ENCODE results near the gene LYSMD4. TPM values are rescaled to one million over a fixed set of nuclear protein-coding genes. Genes with fewer than 3 reads are reported as not detected.
A peak's percentile ranks its signal among the peaks of the same experiment; 100 is the strongest.

LYSMD4 gene
- total RNA-seq, 1 experiment from 2014 or later: 8.9 TPM

GRCh38 chr15:99696096-99696495 lies 37.1 kb downstream of the LYSMD4 start:
- H3F3A ChIP-seq (ENCODE audit: low read length, unreplicated experiment): no peaks in the 10 kb centered on the region
- intact Hi-C loops (cut with micrococcal nuclease): no loop called here
- CTCF ChIA-PET: no interaction called here

GRCh38 chr15:99692825-99693224 lies 40.4 kb downstream of the LYSMD4 start:
- Histone ChIP-seq H3F3A (ENCODE audit: low read length, unreplicated experiment) (no peaks in the 10 kb centered on the region), H3K27me3 (ENCODE audit: low read length) (no peaks in the 10 kb centered on the region), H3K36me3 (ENCODE audit: low read depth, low read length) (peaks cover 9% of the 10 kb centered on the region; the same call in 1 of the 2 replicates), H3K4me2 (ENCODE audit: low read length) (no peak overlapping the region), H3K79me2 (ENCODE audit: low read length) (no peaks in the 10 kb centered on the region), H3K9me2 (replicated peaks; ENCODE audit: low read length) (no peaks in the 10 kb centered on the region), H3K4me1 (ENCODE audit: insufficient read depth, low read length) (no peaks in the 10 kb centered on the region), H3K9ac (ENCODE audit: low read length) (no peak overlapping the region), H4K20me1 (ENCODE audit: low read length) (no peaks in the 10 kb centered on the region), H3K4me3 (ENCODE audit: low read length) (no peak overlapping the region), H2AFZ (ENCODE audit: low read length) (no peak overlapping the region), H3K27ac (ENCODE audit: low read length) (no peak overlapping the region), H3K9me3 (ENCODE audit: low read length) (no peaks in the 10 kb centered on the region)
- ChIA-PET POLR2A (ENCODE audit: unreplicated experiment) (no interaction called here), CTCF (no interaction called here)
- DNase-seq (peak; percentile 36), ATAC-seq (no peak; the same call in 1 of the 2 replicates)
- TF ChIP-seq EZH2 (IDR thresholded peaks at IDR 0.05; ENCODE audit: low read length, unreplicated experiment): no peak
- no peak for TF ChIP-seq CTCF (conservative IDR thresholded peaks at IDR 0.05; ENCODE audit: low read depth, low read length)
- TF ChIP-seq EZH2phosphoT487 (IDR thresholded peaks at IDR 0.05; ENCODE audit: borderline replicate concordance, low read length): no peak
- BruUV-seq (replicated peaks): no TSS peak
- intact Hi-C loops (cut with micrococcal nuclease): no loop called here

More at GRCh38 chr15:99696096-99696495, 37.1 kb downstream of the LYSMD4 start:
- H3K9ac ChIP-seq (ENCODE audit: low read length): no peak overlapping the region
- H3K36me3 ChIP-seq (ENCODE audit: low read depth, low read length): peaks cover 9% of the 10 kb centered on the region; the same call in 1 of the 2 replicates
- H3K4me2 ChIP-seq (ENCODE audit: low read length): no peak overlapping the region
- no peak for DNase-seq
- BruUV-seq (replicated peaks): no TSS peak
- no peak for ATAC-seq
- no peaks in the 10 kb centered on the region for H3K9me3 ChIP-seq (ENCODE audit: low read length)
- H3K4me1 ChIP-seq (ENCODE audit: insufficient read depth, low read length): no peaks in the 10 kb centered on the region
- H3K9me2 ChIP-seq (replicated peaks; ENCODE audit: low read length): no peaks in the 10 kb centered on the region
- H4K20me1 ChIP-seq (ENCODE audit: low read length): no peaks in the 10 kb centered on the region
- no peaks in the 10 kb centered on the region for H3K79me2 ChIP-seq (ENCODE audit: low read length)
- no peak overlapping the region for H3K27ac ChIP-seq (ENCODE audit: low read length)
- no peak overlapping the region for H2AFZ ChIP-seq (ENCODE audit: low read length)
- H3K27me3 ChIP-seq (ENCODE audit: low read length): no peaks in the 10 kb centered on the region
- POLR2A ChIA-PET (ENCODE audit: unreplicated experiment): no interaction called here
- H3K4me3 ChIP-seq (ENCODE audit: low read length): no peak overlapping the region
- TF ChIP-seq EZH2 (IDR thresholded peaks at IDR 0.05; ENCODE audit: low read length, unreplicated experiment): no peak
- TF ChIP-seq CTCF (conservative IDR thresholded peaks at IDR 0.05; ENCODE audit: low read depth, low read length): no peak
- TF ChIP-seq EZH2phosphoT487 (IDR thresholded peaks at IDR 0.05; ENCODE audit: borderline replicate concordance, low read length): no peak

- H4K20me1 ChIP-seq (ENCODE audit: low read length): no peaks in the 10 kb centered on the region
- no peaks in the 10 kb centered on the region; the same call in 1 of the 2 replicates for H3K36me3 ChIP-seq (ENCODE audit: low read depth, low read length)
- ChIA-PET POLR2A (ENCODE audit: unreplicated experiment) (no interaction called here), CTCF (no interaction called here)
- no peaks in the 10 kb centered on the region for H3K9me3 ChIP-seq (ENCODE audit: low read length)
- H3K9me2 ChIP-seq (replicated peaks; ENCODE audit: low read length): no peaks in the 10 kb centered on the region
- intact Hi-C loops (cut with micrococcal nuclease): no loop called here
- TF ChIP-seq CTCF (conservative IDR thresholded peaks at IDR 0.05; ENCODE audit: low read depth, low read length) (no peak), EZH2phosphoT487 (IDR thresholded peaks at IDR 0.05; ENCODE audit: borderline replicate concordance, low read length) (no peak)
- H2AFZ ChIP-seq (ENCODE audit: low read length): no peak overlapping the region
- H3K9ac ChIP-seq (ENCODE audit: low read length): no peak overlapping the region
- no peak for DNase-seq
- no peaks in the 10 kb centered on the region for H3K4me1 ChIP-seq (ENCODE audit: insufficient read depth, low read length)
- ATAC-seq: no peak
- H3K4me3 ChIP-seq (ENCODE audit: low read length): no peak overlapping the region
- no peaks in the 10 kb centered on the region for H3K27me3 ChIP-seq (ENCODE audit: low read length)
- no peak overlapping the region for H3K4me2 ChIP-seq (ENCODE audit: low read length)
- H3K79me2 ChIP-seq (ENCODE audit: low read length): no peaks in the 10 kb centered on the region
- no TSS peak for BruUV-seq (replicated peaks)
- no peak overlapping the region for H3K27ac ChIP-seq (ENCODE audit: low read length)
- no peaks in the 10 kb centered on the region for H3F3A ChIP-seq (ENCODE audit: low read length, unreplicated experiment)
Observed at GRCh38 chr15:99686290-99686689, 46.9 kb downstream of the LYSMD4 start.

Measured in PC-3 (cell line).